Dermis blood vessel endothelial cell (primary cell): ENCODE results near the gene FKRP. TPM values are rescaled to one million over a fixed set of nuclear protein-coding genes. Genes with fewer than 3 reads are reported as not detected.
A peak's percentile ranks its signal among the peaks of the same experiment; 100 is the strongest.

ENCODE experiments used
- DNase-seq: peaks from one replicate; pipeline ENCODE4 v3.0.0; 2010
- total RNA-seq: library from RNA; depleted of rRNA; stranded (reverse); fragments of >200 nt; gene quantifications from 2 replicates; pipeline ENCODE4 v1.2.3, GENCODE V29; 2014

Gene FKRP
- total RNA-seq, 1 donor from 2014 or later, result 16.7 TPM

- no peak for DNase-seq
Measured at GRCh38 chr19:46719629-46720502, 26.0 kb upstream of the FKRP start.

DNA sequence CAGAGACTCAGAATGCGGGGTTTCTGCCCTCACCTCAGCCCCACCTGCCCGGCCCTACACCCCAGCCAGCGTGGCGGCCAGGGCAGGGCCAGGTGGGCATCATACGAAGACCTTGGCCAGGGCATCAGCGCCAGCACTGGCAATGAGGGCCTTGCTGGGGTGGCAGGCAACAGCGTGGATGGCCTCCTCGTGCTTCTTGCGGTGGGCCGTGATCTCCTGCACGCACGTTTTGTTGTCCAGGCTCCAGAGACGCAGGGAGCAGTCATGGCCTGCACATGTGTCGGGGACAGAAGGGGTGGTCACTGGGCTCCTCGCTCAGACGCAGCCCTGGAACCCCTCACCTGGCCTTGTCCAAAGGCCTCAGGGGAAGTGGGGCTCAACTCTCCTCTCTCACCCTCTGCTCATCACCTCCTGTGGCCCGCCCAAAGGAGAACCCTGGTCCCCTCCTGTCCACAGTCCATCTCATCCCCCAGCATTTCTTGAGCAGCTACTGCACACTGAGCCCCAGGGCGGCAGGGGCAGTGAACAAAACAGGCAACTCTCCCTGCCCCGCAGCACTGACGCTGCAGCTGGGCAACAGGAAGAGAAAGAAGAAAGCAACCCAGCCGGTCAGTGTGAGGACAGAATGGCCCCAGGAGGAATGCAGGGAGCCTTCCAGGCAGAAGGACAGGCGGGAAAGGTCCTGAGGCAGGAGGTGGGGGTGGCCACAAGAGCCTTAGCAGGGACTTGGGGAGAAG lies 25.2 kb upstream of the FKRP start:
- DNase-seq, result no peak

DNA sequence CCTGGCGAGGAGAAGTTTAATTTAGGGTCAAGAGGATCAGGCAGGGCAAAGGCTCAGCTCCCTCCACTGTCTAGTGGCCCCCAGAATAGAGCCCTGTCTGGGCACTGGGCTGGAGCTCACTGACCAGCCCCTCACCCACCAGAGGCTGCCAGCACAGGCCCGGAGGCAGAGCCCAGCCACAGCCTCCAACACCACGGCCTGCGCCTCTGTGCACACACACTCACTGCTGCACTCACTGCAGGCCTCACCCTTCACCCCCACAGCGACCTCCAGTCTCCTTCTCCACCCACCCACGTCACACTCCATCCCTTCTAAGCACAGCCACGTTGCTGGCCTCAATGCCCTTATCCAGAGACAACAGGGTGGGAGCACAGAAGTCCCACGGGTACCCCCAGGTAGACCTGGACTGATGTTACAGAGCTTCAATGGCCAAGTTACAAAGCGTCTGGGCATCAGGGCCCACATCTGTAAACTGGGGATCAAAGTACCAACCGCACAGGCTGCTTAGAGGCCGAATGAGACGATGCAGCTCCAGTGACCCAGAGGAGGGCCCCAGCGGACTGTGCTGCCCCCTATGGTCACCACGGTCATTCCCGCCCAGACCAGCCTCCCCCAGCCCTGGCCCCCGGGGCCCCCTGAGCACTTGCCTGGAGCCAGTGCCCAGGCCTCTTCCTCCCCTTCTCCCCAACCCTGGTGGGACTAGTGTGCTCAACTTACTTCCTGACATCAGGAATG lies 24.4 kb upstream of the FKRP start:
- peak; percentile 45 for DNase-seq

DNA sequence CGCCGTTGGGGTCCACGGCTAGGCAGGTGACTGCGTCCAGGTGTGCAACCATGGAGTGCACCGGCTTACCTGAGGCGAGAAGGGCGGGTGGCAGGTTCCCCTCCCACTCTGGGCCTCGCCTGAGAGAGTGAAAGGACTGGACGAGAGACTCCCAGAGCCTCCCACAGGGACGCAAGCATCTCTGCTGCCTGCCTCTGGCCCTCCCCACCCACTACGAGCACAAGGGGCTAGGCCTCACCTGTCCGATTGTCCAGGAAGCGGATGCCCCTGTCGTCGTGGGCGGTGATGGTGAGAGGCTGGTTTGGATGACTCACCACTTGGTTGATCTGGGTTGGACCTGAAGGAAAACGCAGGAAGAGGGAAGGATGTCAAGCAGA lies 23.9 kb upstream of the FKRP start:
- peak; percentile 52 for DNase-seq

DNA sequence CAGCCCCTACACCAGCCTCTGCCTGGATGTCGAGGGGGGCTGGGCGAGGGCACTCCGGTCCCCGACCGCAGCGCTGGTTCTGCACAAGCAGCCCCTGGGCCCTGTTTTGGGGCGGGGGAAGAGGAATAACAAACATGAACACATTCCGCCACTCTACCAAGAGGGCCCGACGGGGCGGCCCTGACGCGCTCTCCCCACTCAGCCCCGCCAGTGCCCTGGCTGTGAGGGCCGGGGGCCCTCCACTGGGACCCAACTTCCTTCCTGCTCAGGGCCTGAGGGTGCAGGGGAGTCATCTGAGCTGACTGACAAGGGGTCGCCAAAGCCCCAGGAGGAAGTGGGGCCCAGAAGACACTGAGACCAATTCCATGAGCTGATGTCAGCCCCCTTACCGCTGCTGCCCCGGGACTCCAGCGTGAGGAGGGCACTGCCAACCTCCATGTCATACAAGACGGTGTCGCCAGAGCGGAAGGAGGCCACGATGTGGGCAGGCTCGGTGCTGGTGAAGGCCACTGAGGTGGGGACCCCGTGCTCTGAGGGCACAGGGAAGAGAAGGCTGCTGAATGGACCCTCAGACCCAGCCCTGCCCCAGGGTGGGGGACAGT lies 23.3 kb upstream of the FKRP start:
- DNase-seq, result no peak

DNA sequence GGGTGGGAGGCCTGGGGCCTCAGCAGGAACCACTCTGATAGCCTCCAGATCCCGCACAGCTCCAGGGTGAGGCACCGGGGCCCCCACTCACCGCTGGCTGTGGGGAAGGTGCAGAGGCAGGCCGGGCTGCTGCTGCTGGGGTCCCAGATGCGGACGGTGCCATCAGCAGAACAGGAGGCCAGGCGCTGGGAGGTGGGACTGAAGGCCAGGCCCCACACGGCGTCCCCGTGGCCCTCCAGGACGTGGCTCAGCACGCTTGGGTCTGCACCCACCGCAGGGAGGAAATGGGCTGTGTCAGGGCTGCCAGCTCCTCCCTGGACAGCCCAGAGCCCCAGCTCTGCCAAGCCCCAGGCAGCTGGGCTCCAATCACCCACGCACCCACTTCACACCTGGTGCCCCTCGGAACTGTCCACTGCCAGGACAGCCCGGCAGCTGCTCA lies 22.8 kb upstream of the FKRP start:
- DNase-seq, result no peak

- DNase-seq, result no peak
Measured at GRCh38 chr19:46723471-46723870, 22.4 kb upstream of the FKRP start.

- DNase-seq, result no peak
Measured at GRCh38 chr19:46724468-46724867, 21.4 kb upstream of the FKRP start.

- DNase-seq, result no peak
Measured at GRCh38 chr19:46725036-46725820, 20.6 kb upstream of the FKRP start.

DNA sequence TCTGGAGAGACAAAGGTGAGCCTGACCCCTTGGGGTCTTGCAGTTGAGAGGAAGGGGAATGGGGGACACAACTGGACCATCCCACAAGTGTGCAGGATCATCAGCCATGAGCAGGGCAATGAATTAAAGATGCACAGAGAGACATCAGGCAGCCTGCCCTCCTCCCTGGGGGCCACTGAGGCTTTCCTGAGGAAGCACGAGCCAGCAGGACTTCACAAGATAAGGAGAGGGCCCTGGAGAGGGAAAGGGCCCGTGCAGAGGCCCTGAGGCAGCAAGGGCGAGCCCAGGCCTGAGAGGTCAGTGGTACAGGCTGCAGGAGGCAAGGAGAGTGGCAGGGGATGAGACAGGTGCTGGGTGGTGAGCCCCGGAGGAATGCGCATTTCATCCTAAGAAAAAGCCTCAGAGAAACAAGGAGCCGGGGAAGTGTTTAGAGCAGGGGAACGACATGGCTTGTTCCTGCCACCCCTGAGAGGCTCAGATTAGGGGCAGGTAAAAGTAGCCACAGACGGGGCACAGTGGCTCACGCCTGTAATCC lies 19.9 kb upstream of the FKRP start:
- DNase-seq, result no peak

GRCh38 chr19:46726551-46726950 lies 19.3 kb upstream of the FKRP start:
- DNase-seq, result no peak

- peak; percentile 69 for DNase-seq
Measured at GRCh38 chr19:46726971-46727501, 18.8 kb upstream of the FKRP start.

- no peak for DNase-seq
Measured at GRCh38 chr19:46727757-46728156, 18.1 kb upstream of the FKRP start.

- peak; percentile 94 for DNase-seq
Measured at GRCh38 chr19:46728208-46728607, 17.6 kb upstream of the FKRP start.

- peak; percentile 94 for DNase-seq
Measured at GRCh38 chr19:46728693-46729339, 17.0 kb upstream of the FKRP start.

DNA sequence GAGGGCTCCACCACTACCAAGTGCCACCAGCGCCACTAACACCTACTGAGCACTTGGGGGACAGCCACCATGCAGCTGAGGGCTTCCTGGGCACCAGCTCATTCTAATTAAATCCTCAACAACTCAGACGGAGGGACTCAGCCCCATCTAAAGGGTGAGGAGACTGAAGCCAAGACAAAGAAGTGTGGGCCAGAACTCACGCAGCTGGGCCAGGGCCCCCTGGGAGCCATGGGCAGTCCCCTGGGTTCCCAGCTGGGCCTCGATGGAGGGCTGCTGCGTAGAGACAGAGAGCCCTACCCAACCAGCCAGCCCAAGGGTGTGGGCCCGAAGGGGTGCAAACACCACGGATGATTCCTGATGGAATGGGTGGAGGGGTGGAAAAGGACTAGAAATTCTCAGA lies 16.2 kb upstream of the FKRP start:
- no peak for DNase-seq

DNA sequence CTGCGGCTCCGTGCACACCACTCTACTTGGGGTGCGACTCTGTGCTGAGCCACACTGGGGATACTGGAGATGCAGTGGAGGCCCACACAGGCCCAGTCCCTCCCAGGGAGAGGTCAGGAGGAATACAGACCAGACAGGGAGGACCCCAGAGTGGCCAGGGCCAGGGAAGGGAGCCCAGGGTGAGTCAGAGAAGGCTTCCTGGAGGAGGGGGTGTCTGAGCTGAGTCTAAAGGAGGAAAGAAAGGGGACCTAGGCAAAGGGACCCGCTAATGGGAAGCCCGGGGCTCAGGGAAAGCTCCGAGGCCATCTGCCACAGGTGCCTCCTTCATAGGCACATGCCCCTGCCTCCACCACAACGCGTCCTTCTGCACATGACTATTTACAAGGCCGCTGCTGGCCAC lies 15.7 kb upstream of the FKRP start:
- DNase-seq, result no peak

DNA sequence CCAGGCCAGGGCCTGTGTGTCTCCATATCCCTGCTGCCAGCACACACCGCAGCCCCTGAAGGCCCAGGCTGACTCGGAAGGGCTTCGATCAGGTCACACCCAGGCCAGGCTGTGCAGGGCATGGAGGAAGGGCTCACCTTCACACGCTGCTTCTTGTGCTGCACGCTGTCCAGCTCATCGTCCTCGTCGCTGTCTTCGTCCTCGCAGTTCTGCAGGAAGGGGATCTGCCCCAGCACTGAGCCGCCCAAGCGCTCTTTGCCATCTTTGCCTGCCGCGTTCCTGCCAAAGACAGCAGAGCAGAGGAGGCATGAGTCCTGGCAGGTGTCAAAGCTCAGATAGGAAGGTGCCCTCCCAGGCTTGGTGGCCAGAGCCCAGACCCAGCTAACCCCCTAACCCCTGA lies 15.3 kb upstream of the FKRP start:
- DNase-seq, result no peak

GRCh38 chr19:46731007-46731501 lies 14.8 kb upstream of the FKRP start:
- DNase-seq, result peak; percentile 91

DNA sequence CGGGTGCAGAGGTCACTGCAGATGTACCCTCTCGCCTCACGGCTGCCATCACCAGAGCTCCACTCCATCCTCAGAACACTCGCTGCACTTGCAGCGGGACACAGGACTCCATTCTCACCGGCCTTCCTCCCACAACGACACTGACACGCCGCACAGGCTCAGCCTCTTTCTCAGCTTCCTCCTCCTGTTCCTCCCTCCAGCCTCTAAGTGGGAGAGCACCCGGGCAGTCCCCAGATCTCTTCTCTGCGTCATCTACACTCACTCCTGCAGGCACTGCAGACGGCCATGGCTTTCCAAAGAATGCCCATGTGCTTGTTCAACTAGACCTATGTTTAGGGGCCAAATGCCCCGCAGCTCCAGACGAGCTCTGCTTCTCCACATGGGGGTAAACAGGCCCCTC lies 14.3 kb upstream of the FKRP start:
- no peak for DNase-seq
